Activated CD4-positive, alpha-beta T cell treated with anti-CD3 and anti-CD28 coated beads, Interleukin-2, amount 50 U/mL, for 24 hours (primary cell): ENCODE measurements around the gene DNAJC27.

Experiments used
- DNase-seq, 2 donors: peaks; one replicate each; pipeline ENCODE4 v3.0.0-alpha.2; 2020; ENCODE audit warnings: low read depth in 1 of 2, low spot score in 1 of 2

DNAJC27 gene

DNA sequence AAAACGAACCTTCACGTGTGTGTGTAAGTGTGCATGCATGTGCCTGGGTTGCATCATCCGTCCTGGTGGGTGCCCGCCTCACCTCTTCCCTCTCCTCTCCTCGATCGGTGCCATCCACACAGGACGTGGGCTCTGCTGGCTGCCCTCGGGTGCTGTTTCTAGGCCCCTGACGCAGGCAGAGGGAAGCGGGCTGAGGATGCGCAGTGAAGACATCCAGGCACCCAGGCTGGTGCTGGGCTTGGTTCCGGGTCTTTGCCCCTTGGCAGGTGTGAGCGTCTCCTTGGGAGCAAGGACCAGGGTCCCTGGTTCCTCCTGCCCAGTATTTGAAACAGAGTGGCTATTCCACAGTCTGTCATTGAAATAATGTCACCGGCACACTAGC is 45.5 kb downstream of the DNAJC27 start:
- no peak for DNase-seq

DNA sequence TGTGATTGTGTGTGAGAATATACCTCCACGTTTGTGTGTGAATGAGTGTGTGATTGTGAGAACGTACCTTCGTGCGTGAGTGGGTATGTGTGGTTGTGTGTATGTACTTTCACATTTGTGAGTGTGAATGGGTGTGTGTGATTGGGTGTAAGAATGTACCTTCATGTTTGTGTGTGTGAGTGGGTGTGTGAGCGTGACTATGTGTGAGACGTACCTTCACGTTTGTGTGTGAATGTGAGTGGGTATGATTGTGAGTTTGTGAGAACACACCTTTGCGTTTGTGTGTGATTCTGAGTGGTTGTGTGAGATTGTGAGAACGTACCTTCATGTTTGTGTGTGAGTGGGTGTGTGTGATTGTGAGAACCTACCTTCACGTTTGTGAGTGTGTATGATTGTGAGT is 45.9 kb downstream of the DNAJC27 start:
- DNase-seq, result no peak

DNA sequence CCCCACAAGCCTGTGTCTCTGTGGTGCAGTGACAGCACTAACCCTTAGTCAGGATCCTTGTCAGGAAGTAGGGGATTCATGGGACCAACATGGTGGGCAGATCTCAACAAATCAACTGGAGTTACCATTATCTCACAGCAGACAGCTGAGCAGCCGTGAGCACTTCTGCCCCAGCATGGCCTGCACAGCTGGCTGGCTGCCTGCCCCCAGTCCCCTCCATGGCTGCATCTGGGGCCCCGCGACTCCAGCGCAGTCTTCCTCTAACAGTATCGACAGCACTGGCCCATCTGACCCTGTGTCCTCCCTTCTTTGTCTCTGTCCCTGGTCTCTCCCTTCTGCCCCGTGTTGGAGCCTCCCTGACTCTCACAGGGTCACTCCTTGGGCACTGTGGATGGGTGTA is 47.0 kb downstream of the DNAJC27 start:
- DNase-seq, result no peak

DNA sequence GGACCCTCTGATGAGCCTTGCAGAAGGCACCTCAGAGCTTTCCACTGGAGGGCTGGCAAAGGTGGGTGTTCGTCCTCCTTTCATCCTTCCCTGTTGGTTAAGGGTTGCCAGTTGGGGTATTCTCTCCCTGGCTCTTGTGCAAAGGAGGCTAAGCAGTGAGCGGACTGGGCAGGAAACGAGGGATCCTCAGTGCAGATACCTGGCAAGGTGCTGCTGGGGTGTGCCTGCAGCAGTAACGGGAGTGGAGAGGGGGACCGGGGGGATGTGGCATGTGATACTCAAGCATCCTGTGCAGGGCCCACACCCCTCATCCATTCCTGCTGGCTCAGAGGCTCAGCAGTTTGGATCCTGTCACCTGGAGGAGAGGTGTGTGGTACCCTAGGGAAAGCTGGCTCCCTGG is 47.5 kb downstream of the DNAJC27 start:
- DNase-seq, result no peak

DNA sequence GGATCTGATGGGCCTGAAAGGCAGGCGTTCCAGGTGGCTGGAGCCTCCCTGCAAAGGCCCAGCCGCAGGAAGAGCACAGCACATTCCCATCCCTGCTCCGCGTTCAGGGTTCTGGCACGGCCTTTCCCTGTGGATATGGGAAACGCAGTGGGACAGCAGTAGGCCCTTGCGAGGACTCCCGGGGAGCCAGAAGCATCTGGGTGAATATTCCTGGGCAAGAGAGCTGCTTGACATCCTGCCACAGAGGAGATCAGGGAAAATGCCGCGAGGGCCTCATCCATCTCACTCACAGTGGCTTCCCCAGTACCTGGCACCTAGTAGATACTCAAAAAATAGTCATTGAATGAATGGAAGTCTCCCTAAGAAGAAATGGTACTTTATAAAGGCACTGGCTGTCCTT is 48.6 kb downstream of the DNAJC27 start:
- DNase-seq, result no peak

DNA sequence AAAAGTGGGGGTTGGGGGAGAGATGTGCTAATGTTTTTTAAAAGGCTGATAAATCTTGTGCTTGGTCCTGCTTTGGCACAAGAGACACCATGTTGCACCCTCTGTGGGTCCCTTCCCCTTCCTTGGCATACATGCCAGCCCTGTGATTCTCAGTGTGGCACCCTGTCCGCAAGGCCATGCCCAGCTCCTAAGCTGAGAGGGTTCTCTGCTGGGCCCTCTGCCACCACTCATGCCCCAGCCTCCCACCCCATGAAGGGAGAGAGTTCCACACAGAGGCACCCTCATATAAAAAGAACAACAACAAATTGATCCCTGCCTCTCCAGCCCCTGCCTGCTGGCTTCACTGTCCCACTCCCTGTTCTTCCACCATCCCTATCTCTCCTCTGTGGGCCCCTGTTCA is 49.2 kb downstream of the DNAJC27 start:
- no peak for DNase-seq

DNA sequence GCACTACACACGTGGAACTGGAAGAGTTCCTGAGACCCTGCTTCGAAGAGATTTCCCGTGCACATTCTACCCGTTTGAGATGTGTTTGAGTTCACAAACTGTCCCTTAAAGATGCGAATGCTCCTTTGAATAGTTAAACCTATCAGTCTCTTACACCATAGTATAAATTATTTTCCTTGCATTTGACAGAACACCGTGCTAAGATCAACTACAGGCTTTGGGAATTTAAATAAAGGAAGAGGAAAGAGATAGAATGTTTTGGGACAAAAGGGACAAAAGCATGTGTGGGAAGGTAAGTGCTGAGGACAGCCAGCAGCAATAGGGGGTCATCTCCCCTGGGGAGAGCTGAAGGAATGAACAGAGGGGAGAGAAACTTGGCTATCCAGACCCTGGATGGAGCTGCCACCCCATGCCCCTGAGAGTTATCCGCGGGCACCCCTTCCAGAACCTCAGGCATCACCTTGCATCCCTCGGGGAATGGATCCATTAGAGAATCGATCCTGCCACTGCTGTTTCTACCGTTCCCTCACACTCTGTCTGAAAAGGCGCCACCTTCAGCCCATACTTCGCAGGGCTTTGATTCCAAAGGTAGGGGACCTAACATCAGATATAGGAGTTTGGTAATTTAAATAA is 50.8 kb downstream of the DNAJC27 start:
- DNase-seq, result no peak

DNA sequence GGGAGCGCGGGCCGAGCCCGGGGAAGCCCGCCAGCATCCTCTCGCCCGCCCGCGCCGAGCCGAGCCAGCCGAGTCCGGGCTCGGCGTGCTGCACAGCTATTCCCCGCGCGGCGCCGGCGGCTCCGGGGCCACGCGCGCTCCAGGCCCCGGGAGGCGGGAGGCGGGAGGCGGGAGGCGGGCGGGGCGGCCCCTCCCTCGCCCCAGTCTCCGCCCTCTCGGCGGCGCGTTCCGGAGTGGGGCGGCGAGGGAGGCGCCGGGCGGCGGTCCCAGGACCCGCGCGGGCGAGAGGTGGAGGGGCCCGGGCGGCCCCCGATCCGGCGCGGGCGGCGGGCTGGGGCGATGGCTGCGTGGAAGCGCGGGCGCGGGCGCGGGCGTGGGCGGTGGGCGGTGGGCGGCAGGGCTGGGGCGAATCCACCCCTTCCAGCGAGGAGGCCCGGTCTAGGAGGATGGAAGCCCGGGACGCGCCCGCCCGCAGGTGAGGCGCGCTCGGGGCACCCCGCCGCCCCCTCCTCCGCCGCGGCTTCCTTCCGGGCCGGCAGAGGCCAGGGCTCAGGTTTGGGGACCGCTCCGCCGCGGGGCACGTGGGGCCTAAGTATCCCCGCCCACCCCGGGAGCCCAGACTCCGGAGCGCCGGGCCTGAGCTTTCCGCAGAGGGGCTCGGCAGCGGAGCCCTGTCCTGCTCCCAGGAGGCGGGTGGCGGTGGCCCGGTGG is 51.5 kb downstream of the DNAJC27 start, which contains the start of gene ADCY3:
Gene ADCY3 (minus strand): TSS at position 140 of the 711 bp plus-strand sequence. CDS start 1,250 bp downstream, outside the sequence.
- peak; percentile 33 to 41 for DNase-seq

DNA sequence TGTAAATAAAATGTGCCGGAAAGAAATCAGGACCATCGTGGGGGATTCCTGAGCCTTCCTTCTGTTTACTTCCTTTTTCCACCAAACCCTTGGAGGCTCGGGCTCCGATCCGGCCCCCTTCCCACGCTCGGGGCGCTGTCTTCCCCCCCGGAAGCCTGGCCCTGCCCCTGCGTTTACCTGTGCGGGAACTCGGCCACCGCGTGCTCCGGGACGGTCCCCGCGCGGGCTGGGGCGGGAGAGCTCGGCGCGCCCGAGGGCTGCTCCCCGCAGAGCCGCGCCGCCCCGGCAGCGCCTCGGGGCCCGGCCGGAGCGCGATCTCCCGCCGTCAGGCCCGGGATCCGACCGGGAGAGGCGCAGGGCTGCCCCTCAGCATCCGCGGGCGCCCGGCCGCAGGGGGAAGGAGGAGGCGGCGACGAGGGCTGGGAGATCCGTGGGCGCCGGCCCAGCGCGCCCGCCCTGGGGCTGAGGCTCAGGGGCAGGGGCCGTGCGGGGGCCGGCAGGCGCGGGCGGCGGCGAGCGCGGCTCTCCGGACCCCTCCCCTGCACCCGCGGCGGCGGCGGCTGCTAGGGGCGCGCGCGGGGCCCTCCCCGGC is 52.2 kb downstream of the DNAJC27 start:
- DNase-seq, result no peak

DNA sequence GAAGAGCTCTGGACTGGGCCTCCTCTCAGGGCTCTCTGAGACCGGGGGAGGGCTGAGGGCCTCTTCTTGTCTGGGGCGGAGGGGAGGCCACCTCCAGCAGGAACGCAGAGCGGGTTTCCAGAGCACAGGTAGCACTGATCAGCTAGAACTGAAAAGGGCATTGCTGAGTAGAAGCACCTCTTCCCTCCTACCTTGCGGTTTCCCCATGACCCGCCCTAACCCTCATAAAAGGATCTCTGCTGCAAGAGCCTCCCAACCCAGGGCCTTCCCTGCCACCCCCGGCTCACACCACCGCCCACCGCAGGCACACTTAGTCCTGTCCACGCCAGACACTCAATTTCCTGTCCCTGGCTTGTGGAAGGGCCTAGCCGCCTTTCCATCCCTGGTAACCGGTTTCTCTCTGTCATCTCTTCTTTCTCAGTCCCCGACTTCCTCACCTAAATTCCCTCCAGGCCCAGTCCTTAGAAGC is 52.7 kb downstream of the DNAJC27 start:
- DNase-seq, result peak in 1 of 2 donors; percentile 23

DNA sequence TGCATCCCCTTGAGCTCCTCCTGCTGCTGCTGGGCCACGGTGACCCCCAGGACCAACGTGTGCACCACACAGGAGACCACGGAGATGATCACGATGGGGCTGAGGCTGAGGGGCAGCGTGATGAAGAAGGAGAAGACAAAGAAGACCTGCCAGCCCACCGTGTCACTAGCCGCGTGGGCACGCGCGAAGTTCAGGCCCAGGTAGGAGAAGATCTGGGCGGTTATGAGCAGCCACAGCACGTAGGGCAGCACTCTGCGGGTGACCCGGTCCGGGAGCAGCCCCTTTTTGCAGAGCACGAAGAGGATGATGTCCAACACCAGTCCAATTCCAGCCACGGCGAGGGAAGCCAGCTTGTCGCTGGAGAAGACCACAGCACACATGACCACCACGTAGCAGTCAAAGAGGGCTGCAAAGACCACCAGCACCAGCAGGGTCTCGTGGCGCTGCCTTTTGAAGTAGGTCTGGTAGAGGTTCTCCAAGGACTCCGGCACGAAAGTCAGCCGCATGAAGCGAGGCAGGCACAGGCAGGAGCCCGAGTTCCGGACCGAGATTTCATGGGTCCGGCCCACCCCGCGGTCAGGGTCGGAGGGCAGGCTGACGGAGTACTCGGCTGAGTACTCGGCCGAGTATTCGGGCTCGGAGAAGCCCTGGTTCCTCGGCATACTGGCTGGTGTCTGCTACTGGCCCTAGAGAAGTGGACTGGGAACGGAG is 53.3 kb downstream of the DNAJC27 start:
- DNase-seq, result no peak

DNA sequence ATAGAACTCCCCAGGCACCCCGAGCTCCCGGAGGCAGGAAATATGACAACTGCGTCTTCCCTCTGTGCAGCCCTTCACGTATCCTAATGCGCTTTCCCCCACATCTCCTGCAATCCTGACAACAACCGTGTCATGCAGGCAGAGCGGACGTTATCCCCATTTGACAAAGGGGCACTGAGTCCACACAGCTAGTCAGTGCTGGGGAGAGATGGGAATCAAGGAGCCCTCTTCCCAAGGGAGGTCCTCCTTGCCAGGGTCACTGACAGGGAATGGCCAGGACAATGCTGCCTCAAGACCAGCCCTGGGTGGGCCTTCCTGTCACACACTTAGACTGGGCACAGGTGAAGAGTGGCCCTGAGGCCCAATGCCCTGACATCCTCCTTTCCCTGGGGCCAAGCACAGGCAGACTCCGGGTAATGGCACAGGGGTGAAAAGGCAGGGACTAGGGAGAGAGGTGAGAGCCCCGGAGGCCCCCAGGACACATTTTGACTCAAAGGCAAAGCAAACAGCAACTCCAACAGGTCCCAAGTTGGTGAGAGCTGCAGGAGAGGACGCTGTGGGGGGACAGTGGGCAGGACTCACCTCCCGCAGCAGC is 53.9 kb downstream of the DNAJC27 start:
- DNase-seq, result no peak

DNA sequence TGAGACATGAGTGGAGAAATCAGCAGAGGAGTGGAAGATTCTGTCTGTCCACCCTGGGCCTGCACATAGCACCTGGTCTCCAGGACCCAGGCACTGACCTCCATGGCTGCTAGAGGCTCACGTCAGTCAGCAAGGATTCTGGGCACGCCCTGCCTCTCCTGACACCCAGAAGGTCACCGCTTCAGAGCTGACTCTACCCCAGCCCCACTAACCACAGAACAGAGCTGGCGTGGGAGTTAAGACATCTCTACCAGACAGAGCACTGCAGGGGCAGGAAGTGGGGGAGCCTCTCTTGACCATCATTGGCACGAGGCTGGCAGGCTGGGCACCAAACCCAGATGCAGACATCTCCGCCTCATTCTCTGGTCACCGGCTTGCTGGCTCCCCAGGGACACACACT is 54.7 kb downstream of the DNAJC27 start:
- DNase-seq, result no peak

DNA sequence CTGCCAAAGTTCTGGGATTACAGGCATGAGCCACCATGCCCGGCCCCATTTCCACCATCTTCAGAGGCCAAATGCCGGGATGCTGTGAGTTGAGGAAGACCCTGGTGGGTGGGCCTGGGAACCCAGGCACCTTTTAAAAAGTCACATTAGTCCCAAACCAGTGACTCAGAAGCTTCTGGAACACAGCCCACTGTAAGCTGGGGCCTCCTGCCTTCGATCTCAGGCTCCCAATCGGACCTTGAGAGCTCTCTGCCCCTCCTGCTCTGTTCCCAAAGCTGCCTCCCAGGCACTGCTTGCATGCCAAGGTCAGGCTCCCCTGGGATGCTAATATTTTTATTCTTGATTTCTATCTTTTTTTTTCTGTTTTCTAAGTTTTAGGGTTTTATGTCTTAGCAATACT is 56.0 kb downstream of the DNAJC27 start:
- DNase-seq, result no peak

DNA sequence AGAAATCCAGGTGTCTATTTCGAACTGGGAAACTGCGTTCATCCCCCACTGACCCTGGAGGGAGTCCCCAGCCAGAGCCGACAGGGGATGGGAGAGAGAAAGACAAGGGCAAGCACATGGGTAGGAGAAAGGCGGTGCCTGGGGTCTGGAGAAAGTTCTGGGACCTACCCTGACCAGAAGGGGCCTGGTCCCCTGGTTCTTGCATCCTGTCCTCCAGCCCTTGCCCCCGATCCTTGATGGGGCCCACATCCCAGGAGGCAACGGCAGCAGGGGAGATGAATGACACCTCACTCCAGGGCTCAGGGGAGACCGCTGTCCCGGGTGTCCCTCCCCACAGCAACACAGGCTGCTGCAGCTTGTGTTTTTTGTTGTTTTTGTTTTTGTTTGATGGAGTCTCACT is 56.6 kb downstream of the DNAJC27 start:
- no peak for DNase-seq

DNA sequence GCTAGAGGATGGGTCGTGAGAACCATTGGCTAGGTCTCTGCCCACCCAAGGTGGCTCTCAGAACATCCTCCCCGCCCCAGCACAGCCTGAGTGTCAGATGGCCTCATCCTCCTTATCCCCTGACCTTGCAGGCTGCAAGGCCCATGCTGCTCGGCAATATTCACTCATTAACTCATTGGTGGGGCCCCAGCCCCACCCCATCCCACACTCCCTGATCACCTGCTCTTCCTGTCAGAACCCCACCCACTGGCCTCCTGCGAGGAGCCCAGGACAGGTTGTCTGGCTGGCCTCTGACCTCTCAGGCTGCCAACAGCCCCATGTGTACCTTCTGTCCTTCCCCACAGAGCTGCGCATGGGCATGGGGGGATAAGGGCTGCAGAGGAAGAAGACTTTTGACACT is 57.0 kb downstream of the DNAJC27 start:
- DNase-seq, result no peak

DNA sequence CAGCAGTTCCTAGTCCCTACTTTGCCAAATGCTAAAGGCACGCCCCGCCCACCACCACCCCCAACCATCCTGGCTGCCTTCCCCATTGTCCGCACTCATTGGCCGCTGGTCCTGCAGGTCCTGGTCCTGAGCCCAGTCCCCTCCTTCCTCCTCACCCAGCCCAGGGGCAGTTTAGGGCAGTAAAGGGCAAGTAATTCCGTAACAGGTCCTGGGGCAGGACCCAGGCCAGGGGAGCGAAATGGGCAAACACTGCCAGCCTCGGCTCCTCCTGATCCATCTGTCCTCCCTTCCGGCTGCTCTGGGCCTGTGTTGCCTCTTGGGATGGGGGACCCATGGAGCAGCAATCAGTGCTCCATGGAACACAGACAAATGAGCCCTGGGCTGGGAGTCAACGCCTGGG is 57.8 kb downstream of the DNAJC27 start:
- DNase-seq, result no peak

DNA sequence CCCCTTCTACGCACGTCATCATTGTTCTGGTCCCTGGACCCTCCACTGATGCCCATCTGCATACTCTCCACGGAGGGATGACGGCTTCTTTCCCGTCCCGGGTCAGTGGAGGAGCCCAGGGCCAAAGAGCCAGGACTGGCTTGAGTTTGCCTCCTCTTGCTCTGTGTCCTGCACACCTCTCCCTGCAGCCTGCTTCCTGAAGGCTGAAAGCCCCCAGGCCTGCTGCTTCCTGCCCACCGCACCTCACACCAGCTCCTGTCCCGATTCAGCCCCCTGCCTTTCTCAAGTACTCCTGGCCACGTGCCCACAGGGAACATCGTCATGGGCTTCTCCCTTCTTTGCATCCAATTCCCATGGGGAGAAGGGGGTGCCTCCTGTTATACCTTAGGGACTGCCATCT is 58.8 kb downstream of the DNAJC27 start:
- DNase-seq, result no peak

DNA sequence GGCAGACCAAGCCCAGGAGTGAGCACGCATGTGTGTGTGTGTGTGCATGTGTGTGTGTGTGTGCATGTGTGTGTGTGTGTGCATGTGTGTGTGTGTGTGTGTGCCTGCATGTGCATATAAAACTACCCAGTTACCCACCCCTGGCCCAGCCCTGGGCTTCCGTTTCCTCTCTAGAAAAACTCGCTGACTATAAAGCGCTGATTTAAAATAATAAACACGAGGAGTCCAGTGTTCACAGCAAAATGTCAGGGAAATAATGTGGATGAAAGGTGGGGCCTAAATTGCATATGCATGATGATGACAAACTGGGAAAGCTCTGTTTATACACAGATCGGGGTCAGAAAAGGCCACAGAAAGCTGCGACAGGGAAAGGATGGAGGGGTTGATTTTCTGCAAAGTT is 59.2 kb downstream of the DNAJC27 start:
- no peak for DNase-seq

DNA sequence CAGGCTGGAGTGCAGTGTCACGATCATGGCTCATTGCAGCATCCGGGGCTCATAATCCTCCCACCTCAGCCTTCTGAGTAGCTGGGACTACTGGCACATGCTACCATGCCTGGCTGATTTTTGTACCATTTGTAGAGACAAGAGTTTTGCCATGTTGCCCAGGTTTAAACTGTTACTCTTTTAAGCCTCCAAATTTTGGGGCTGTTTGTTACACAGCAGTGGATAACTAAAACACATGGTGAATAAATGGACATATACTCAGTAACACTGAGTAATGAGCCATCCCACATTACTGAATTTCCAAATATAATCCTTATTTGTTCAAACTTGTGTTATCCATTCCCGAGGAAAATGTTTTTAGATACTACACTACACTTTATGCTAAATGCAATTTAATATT is 61.5 kb downstream of the DNAJC27 start:
- DNase-seq, result no peak

DNA sequence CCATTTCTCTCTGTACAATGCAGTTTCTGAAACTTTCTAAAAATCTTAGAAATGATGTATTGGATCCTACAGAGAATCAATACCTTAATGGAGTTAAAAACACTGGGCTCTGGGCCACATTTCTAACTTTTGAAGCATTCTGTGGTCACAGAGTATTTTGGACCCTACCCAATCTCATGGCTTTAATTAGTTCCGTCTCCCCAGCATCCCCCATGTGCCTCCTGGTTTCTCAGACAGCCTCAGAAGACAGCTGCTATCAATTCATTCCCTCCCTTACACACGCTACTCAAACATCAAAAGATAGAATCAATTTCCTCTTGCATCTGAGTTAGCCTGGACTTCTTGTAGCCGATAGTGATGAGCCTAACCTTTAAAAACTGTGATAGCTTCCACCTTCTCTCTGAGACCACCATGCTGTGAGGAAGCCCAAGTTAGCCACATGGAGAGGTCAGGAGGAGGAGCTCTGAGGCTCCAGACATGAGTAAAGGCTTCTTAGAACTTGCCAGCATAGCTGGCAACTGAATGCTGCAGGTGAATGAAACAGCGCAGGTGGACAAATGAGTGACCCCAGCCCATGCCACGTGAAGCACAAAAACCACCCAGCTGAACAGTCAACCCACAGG is 62.1 kb downstream of the DNAJC27 start:
- DNase-seq, result no peak
